Measurements from ENCODE around the gene CNTNAP5.

Gene CNTNAP5

GRCh38 chr2:124213977-124214587, 189.0 kb downstream of the CNTNAP5 start:
- TF ChIP-seq CTCF (IDR thresholded peaks at IDR 0.05; ENCODE audit: insufficient read depth, low read depth, low read length, missing control alignments): no peak
- no peak for DNase-seq (ENCODE audit: low read depth)
- no peak overlapping the region for H3K4me3 ChIP-seq (ENCODE audit: low read depth, low read length)

GRCh38 chr2:124246170-124246569, 221.1 kb downstream of the CNTNAP5 start:
- TF ChIP-seq CTCF (IDR thresholded peaks at IDR 0.05; ENCODE audit: insufficient read depth, low read depth, low read length, missing control alignments): no peak
- no peak overlapping the region for H3K4me3 ChIP-seq (ENCODE audit: low read depth, low read length)
- no peak for DNase-seq (ENCODE audit: low read depth)

DNA sequence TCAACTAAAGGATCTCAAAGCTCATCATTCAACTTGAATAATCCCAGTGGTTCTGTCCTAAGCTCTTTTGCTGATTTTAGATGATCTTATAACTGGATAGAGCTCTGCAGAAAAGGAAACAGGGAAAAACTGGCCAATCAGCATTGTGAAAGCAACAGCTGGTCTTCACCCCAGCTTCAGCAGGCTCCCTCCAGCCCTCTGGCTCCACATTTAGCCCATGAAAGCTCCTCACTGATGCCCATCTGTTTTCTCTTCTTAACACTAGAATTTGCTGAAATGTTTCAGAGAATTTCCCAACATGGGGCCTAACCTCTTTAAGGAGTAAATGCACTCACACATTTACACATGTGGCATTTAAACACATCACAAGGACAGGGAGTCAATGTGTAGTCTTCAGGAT, 223.3 kb downstream of the CNTNAP5 start:
- no peak overlapping the region for H3K4me3 ChIP-seq (ENCODE audit: low read depth, low read length)
- DNase-seq (ENCODE audit: low read depth): no peak
- TF ChIP-seq CTCF (IDR thresholded peaks at IDR 0.05; ENCODE audit: insufficient read depth, low read depth, low read length, missing control alignments): no peak

- DNase-seq (ENCODE audit: low read depth): no peak
Observed at GRCh38 chr2:124250433-124250832, 225.3 kb downstream of the CNTNAP5 start.

DNA sequence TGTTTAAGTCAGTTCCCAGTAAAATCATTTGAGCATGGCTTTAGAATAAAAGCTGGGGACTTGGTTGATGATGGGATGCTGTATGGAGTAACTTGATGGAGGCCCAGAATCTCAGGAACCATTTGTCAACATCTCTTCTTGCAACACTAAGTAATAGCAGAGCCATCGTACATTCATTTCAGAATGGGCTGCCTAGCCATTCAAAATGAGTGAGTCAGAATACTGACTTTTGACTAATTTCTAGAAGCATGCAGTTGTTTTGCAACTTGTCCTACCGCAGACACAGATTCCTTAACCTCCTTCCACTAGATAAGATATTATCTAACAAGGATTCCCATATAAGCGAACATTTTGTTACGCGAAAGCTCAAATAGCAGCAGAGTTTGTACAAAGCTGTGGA, 229.5 kb downstream of the CNTNAP5 start:
- TF ChIP-seq CTCF (IDR thresholded peaks at IDR 0.05; ENCODE audit: insufficient read depth, low read depth, low read length, missing control alignments): no peak
- H3K4me3 ChIP-seq (ENCODE audit: low read depth, low read length): no peak overlapping the region
- no peak for DNase-seq (ENCODE audit: low read depth)

More at GRCh38 chr2:124250433-124250832, 225.3 kb downstream of the CNTNAP5 start:
- no peak for TF ChIP-seq CTCF (IDR thresholded peaks at IDR 0.05; ENCODE audit: insufficient read depth, low read depth, low read length, missing control alignments)
- no peak overlapping the region for H3K4me3 ChIP-seq (ENCODE audit: low read depth, low read length)

DNA sequence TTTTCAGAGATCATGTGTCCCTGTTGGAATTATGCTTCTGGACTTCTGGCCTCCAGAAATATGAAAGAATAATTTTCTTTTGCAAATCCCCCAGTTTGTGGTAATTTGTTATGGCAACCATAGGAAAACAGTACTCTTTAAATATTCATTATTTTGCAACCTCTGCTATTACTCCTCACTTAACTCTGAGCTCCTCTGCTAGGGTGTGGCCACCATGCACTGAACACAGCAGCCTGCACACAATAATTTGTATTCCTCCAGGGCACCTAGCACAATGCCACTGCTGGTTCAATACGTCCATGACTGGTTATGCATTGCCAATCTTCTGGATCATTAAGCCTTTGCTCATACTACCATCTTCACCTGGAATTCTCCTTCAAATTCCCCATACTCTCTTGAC, 232.0 kb downstream of the CNTNAP5 start:
- H3K4me3 ChIP-seq (ENCODE audit: low read depth, low read length): no peak overlapping the region
- no peak for DNase-seq (ENCODE audit: low read depth)
- TF ChIP-seq CTCF (IDR thresholded peaks at IDR 0.05; ENCODE audit: insufficient read depth, low read depth, low read length, missing control alignments): no peak
